MCF 10A (cell line): Measurements from ENCODE around the gene MPL. TPM values are rescaled to one million over a fixed set of nuclear protein-coding genes. Genes with fewer than 3 reads are reported as not detected.
A peak's percentile ranks its signal among the peaks of the same experiment; 100 is the strongest.

Source experiments
- BruUV-seq: library from RNA; stranded (reverse); fragments of 400-500 nt; replicated peaks from 2 replicates; lab custom pipeline; 2021; lab: Mats Ljungman, UMichigan
- CTCF ChIA-PET: fragments of 300-600 bp; sonication (Branson Sonifier 250); formaldehyde crosslinking; extraction: SDS; loops from one replicate; lab custom pipeline; 2021; ENCODE audit warnings: antibody characterized with exemption, inconsistent platforms; lab: Yijun Ruan, JAX
- POLR2A ChIA-PET: fragments of 300-600, 350-650 bp; sonication (Branson Sonifier 250); formaldehyde crosslinking; extraction: SDS; loops from one replicate; lab custom pipeline; 2020; ENCODE audit warnings: antibody characterized with exemption, inconsistent platforms; lab: Yijun Ruan, JAX
- DNase-seq: peaks from one replicate; pipeline ENCODE4 v3.0.0-alpha.2; 2018; ENCODE audit not compliant: unreplicated experiment
- H3K27ac Mint-ChIP-seq: one replicate; pipeline ENCODE4 v1.8.0; 2022; ENCODE audit warnings: mild to moderate bottlenecking, low read depth, mixed read lengths; ENCODE audit not compliant: unreplicated experiment
- H3K27me3 Mint-ChIP-seq: one replicate; pipeline ENCODE4 v1.8.0; 2022; ENCODE audit warnings: mixed read lengths; ENCODE audit not compliant: insufficient read depth, unreplicated experiment
- H3K36me3 Mint-ChIP-seq: one replicate; pipeline ENCODE4 v1.8.0; 2022; ENCODE audit warnings: mild to moderate bottlenecking, moderate library complexity, mixed read lengths; ENCODE audit not compliant: insufficient read depth, unreplicated experiment
- H3K4me1 Mint-ChIP-seq: one replicate; pipeline ENCODE4 v1.8.0; 2022; ENCODE audit warnings: mixed read lengths; ENCODE audit not compliant: insufficient read depth, unreplicated experiment
- H3K4me3 Mint-ChIP-seq: one replicate; pipeline ENCODE4 v1.8.0; 2022; ENCODE audit warnings: mild to moderate bottlenecking, moderate library complexity, mixed read lengths; ENCODE audit not compliant: unreplicated experiment
- H3K9me3 Mint-ChIP-seq: one replicate; pipeline ENCODE4 v1.8.0; 2022; ENCODE audit warnings: mixed read lengths; ENCODE audit not compliant: unreplicated experiment
- intact Hi-C: fragments of 100-400 bp; cut with micrococcal nuclease; formaldehyde crosslinking; loops from 2 replicates; pipeline ENCODE4 v1.14.1; 2022
- total RNA-seq: library from RNA; stranded (reverse); gene quantifications from 2 replicates; pipeline ENCODE4 v1.2.3, GENCODE V29; 2022
- TF ChIP-seq, protein P1 (sequence below): fragments of 200-600 bp; IDR thresholded peaks from one replicate; pipeline ENCODE4 v1.8.0; 2022; ENCODE audit warnings: antibody characterized with exemption, mild to moderate bottlenecking; ENCODE audit not compliant: unreplicated experiment

MPL gene
- total RNA-seq, 1 experiment from 2014 or later, result not detected

DNA sequence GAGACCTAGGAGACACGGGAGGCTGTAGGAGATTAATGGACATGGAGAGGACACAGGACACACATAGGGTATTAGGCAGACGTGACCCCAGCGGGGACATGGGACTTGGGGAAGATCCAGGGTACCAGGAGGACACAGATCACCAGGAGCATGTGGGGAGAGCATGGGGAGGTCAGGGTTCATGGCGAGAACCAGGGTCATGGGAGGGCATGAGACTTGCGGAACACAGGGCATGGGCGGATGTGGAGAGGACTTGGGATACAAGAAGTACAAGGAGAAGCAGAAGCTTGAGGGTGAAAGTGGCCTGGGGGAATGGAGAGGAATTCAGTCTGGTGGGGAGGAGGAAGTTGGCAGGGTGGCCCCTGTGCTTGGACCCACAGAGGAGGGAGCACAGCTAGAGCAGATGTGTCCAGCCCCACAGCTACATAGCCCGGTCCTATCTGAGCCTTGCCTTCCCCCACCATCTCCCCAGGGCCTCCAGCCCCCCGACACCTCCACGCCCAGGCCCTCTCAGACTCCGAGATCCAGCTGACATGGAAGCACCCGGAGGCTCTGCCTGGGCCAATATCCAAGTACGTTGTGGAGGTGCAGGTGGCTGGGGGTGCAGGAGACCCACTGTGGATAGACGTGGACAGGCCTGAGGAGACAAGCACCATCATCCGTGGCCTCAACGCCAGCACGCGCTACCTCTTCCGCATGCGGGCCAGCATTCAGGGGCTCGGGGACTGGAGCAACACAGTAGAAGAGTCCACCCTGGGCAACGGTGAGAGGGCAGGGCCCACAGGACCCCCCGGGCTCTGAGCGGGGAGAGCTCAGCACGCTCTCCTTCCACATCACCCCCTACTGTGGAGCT lies 24.7 kb upstream of the MPL start:
- ChIA-PET CTCF (interaction anchor here (1.1 kb wide), 1 partner anchor 28 kb away, joined by 3 read pairs; the partner anchor contains the start of gene C1orf210), POLR2A (no interaction called here)
- Mint-ChIP-seq H3K9me3 (no peaks in the 10 kb centered on the region), H3K27me3 (no peaks in the 10 kb centered on the region), H3K27ac (peak overlapping the region; percentile 28), H3K36me3 (no peaks in the 10 kb centered on the region), H3K4me1 (no peaks in the 10 kb centered on the region), H3K4me3 (no peak overlapping the region)
- TF ChIP-seq, protein P1, sequence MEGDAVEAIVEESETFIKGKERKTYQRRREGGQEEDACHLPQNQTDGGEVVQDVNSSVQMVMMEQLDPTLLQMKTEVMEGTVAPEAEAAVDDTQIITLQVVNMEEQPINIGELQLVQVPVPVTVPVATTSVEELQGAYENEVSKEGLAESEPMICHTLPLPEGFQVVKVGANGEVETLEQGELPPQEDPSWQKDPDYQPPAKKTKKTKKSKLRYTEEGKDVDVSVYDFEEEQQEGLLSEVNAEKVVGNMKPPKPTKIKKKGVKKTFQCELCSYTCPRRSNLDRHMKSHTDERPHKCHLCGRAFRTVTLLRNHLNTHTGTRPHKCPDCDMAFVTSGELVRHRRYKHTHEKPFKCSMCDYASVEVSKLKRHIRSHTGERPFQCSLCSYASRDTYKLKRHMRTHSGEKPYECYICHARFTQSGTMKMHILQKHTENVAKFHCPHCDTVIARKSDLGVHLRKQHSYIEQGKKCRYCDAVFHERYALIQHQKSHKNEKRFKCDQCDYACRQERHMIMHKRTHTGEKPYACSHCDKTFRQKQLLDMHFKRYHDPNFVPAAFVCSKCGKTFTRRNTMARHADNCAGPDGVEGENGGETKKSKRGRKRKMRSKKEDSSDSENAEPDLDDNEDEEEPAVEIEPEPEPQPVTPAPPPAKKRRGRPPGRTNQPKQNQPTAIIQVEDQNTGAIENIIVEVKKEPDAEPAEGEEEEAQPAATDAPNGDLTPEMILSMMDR, result no peak
- intact Hi-C loops, result no loop called here
- BruUV-seq, result no TSS peak
- DNase-seq, result no peak

DNA sequence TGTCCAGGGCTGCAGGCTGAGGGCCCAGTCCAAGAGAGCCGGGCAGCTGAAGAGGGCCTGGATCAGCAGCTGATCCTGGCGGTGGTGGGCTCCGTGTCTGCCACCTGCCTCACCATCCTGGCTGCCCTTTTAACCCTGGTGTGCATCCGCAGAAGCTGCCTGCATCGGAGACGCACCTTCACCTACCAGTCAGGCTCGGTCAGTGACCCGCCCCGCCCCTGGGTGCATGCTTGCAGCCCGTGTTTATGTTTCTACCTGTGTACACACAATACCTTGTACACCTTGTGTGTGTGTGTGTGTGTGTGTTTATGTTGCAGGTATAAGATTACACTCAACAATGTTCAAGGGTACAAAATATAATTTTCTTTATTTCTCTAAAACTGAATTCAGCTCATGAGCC lies 23.8 kb upstream of the MPL start:
- POLR2A ChIA-PET, result no interaction called here
- TF ChIP-seq, protein P1, result no peak
- intact Hi-C loops, result no loop called here
- CTCF ChIA-PET, result interaction anchor here (0.7 kb wide), 1 partner anchor 8 kb away, joined by 3 read pairs; no protein-coding TSS in a partner anchor
- no peaks in the 10 kb centered on the region for H3K9me3 Mint-ChIP-seq
- no peaks in the 10 kb centered on the region for H3K4me1 Mint-ChIP-seq
- DNase-seq, result no peak
- H3K27me3 Mint-ChIP-seq, result no peaks in the 10 kb centered on the region
- H3K36me3 Mint-ChIP-seq, result no peaks in the 10 kb centered on the region
- H3K4me3 Mint-ChIP-seq, result no peak overlapping the region
- H3K27ac Mint-ChIP-seq, result no peak overlapping the region
- no TSS peak for BruUV-seq

DNA sequence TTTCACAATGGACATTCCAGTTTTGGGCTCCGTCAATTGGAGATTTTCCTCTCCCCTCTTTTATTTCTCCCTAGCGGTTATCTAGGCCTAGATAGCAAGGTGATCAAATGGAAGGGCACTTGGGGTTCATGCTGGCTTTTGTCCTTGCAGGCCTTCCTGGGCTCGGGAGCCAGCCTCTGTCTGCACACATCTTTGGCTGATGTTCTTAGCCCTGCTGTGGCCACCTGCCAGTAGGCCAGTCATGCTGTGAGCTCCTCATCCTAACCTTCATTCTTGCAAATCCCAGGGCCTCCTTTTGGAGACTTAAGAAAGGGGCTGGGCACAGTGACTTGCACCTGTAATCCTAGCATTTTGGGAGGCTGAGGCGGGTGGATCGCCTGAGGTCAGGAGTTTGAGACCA lies 23.4 kb upstream of the MPL start:
- intact Hi-C loops, result no loop called here
- H3K27ac Mint-ChIP-seq, result no peak overlapping the region
- CTCF ChIA-PET, result interaction anchor here (0.7 kb wide), 1 partner anchor 8 kb away, joined by 3 read pairs; no protein-coding TSS in a partner anchor
- no peaks in the 10 kb centered on the region for H3K36me3 Mint-ChIP-seq
- POLR2A ChIA-PET, result no interaction called here
- BruUV-seq, result no TSS peak
- no peaks in the 10 kb centered on the region for H3K9me3 Mint-ChIP-seq
- DNase-seq, result no peak
- no peaks in the 10 kb centered on the region for H3K27me3 Mint-ChIP-seq
- TF ChIP-seq, protein P1, result no peak
- no peaks in the 10 kb centered on the region for H3K4me1 Mint-ChIP-seq
- H3K4me3 Mint-ChIP-seq, result no peak overlapping the region

DNA sequence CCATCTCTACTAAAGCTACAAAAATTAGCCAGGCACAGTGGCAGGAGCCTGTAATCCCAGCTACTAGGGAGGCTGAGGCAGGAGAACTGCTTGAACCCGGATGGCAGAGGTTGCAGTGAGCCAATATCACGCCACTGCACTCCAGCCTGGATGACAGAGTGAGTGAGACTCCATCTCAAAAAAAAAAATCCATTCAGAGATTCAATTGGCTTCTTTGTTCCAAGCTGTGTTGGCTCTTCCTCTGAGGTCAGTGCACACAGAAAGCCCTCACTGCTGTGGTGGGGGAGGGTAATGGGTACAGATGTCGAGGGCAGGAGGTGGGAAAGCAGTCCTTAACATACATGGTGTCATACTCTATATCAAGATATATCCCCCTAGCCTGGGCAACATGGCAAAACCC lies 22.1 kb upstream of the MPL start:
- Mint-ChIP-seq H3K27ac (no peak overlapping the region), H3K36me3 (no peaks in the 10 kb centered on the region), H3K4me1 (no peaks in the 10 kb centered on the region), H3K9me3 (no peaks in the 10 kb centered on the region), H3K27me3 (no peaks in the 10 kb centered on the region), H3K4me3 (no peak overlapping the region)
- no TSS peak for BruUV-seq
- intact Hi-C loops, result no loop called here
- ChIA-PET CTCF (no interaction called here), POLR2A (no interaction called here)
- DNase-seq, result no peak
- TF ChIP-seq, protein P1, result no peak
